Left ventricle myocardium inferior (tissue), 1 donor: Measurements from ENCODE around the gene ST3GAL3. TPM values are rescaled to one million over a fixed set of nuclear protein-coding genes. Genes with fewer than 3 reads are reported as not detected.
"Not testable (repeated sequence)": the region's sequence is repeated elsewhere in the genome, so short reads cannot be mapped to it uniquely, and the experiment has no call there.

Source experiments
- DNase-seq: peaks from one replicate; pipeline ENCODE4 v3.0.0-alpha.2; 2020
- H3K27ac ChIP-seq: fragments of 200-600 bp; replicated peaks from 2 replicates; pipeline ENCODE4 v1.8.0; 2021
- H3K27me3 ChIP-seq: fragments of 200-600 bp; 2 replicates; pipeline ENCODE4 v1.8.0; 2021; ENCODE audit warnings: low read depth
- H3K36me3 ChIP-seq: fragments of 200-600 bp; 2 replicates; pipeline ENCODE4 v1.8.0; 2021
- H3K4me1 ChIP-seq: fragments of 200-600 bp; 2 replicates; pipeline ENCODE4 v1.8.0; 2021
- H3K4me3 ChIP-seq: fragments of 200-600 bp; 2 replicates; pipeline ENCODE4 v1.8.0; 2021; ENCODE audit warnings: mild to moderate bottlenecking, moderate library complexity
- H3K9me3 ChIP-seq: fragments of 200-600 bp; replicated peaks from 2 replicates; pipeline ENCODE4 v1.8.0; 2021
- CTCF ChIP-seq: fragments of 200-600 bp; IDR thresholded peaks from 2 replicates; pipeline ENCODE4 v1.8.0; 2021; ENCODE audit warnings: antibody characterized with exemption, mild to moderate bottlenecking, borderline replicate concordance
- intact Hi-C: fragments of 100-400 bp; cut with micrococcal nuclease; formaldehyde crosslinking; loops from one replicate; pipeline ENCODE4 v1.11.0; 2022
- total RNA-seq: library from RNA; stranded (reverse); fragmentation: NEBNext Ultra II Directional; extraction: Animal tissue kit (Norgen Biotek cat#: 25700); gene quantifications from one replicate; pipeline ENCODE4 v1.2.1, GENCODE V29; 2021
- donor health status: DM: no; HTN: yes; CAD: no; lungs with severe emphysema.

ST3GAL3 gene
- total RNA-seq, 1 donor from 2014 or later: 29.9 TPM

GRCh38 chr1:43832255-43832654, 124.9 kb downstream of the ST3GAL3 start:
- Histone ChIP-seq H3K4me1 (peaks cover 27% of the 10 kb centered on the region), H3K4me3 (no peak overlapping the region)
- intact Hi-C loops: no loop called here

GRCh38 chr1:43832998-43833397, 125.7 kb downstream of the ST3GAL3 start:
- TF ChIP-seq CTCF: no peak
- DNase-seq: no peak
- H3K27ac ChIP-seq: no peak overlapping the region
- no peaks in the 10 kb centered on the region for H3K9me3 ChIP-seq
- no peaks in the 10 kb centered on the region for H3K27me3 ChIP-seq
- no peaks in the 10 kb centered on the region for H3K36me3 ChIP-seq
- H3K4me3 ChIP-seq: no peak overlapping the region
- intact Hi-C loops: no loop called here
- peaks cover 27% of the 10 kb centered on the region for H3K4me1 ChIP-seq

More at GRCh38 chr1:43832255-43832654, 124.9 kb downstream of the ST3GAL3 start:
- Histone ChIP-seq H3K27me3 (no peaks in the 10 kb centered on the region), H3K27ac (no peak overlapping the region), H3K36me3 (no peaks in the 10 kb centered on the region), H3K9me3 (no peaks in the 10 kb centered on the region)
- no peak for DNase-seq
- TF ChIP-seq CTCF: no peak

GRCh38 chr1:43833902-43834279, 126.6 kb downstream of the ST3GAL3 start:
- Histone ChIP-seq H3K27ac (peak overlapping the region; percentile 69), H3K4me1 (peaks cover 27% of the 10 kb centered on the region)
- intact Hi-C loops, H3K36me3 ChIP-seq, DNase-seq, H3K9me3 ChIP-seq, H3K27me3 ChIP-seq, H3K4me3 ChIP-seq: not testable (repeated sequence)

GRCh38 chr1:43834280-43835081, 127.1 kb downstream of the ST3GAL3 start:
- H3K27me3 ChIP-seq: no peaks in the 10 kb centered on the region
- peaks cover 27% of the 10 kb centered on the region for H3K4me1 ChIP-seq
- H3K9me3 ChIP-seq: no peaks in the 10 kb centered on the region
- intact Hi-C loops: no loop called here
- no peak for DNase-seq
- peak overlapping the region; percentile 69 for H3K27ac ChIP-seq
- TF ChIP-seq CTCF: no peak
- peaks cover 6% of the 10 kb centered on the region for H3K36me3 ChIP-seq
- no peak overlapping the region for H3K4me3 ChIP-seq

- Histone ChIP-seq H3K4me3 (no peak overlapping the region), H3K36me3 (peaks cover 14% of the 10 kb centered on the region), H3K27ac (peak overlapping the region; percentile 69), H3K27me3 (no peaks in the 10 kb centered on the region), H3K4me1 (peaks cover 27% of the 10 kb centered on the region), H3K9me3 (no peaks in the 10 kb centered on the region)
- DNase-seq: no peak
- TF ChIP-seq CTCF: no peak
- intact Hi-C loops: no loop called here
Observed at GRCh38 chr1:43835082-43836021, 128.0 kb downstream of the ST3GAL3 start.
